Right atrium auricular region (tissue), 2 donors: ENCODE measurements around the gene NFATC2. TPM values are rescaled to one million over a fixed set of nuclear protein-coding genes. Genes with fewer than 3 reads are reported as not detected.

Source experiments
- DNase-seq: peaks from one replicate; pipeline ENCODE4 v3.0.0-alpha.2; 2019; ENCODE audit warnings: low spot score
- H3K27ac ChIP-seq, 2 donors: fragments of 200-600 bp; sonication (generic); 1 replicate in 1 of 2; 2 replicates in 1 of 2; pipeline ENCODE4 v1.5.1; 2016 to 2019
- H3K27me3 ChIP-seq, 2 donors: fragments of 200-600 bp; sonication (generic); one replicate each; pipeline versions ENCODE4 v1.5.1 to v1.6.0; 2017 to 2019
- H3K36me3 ChIP-seq: fragments of 200-600 bp; sonication (generic); one replicate; pipeline ENCODE4 v1.5.1; 2016
- H3K4me1 ChIP-seq, 2 donors: fragments of 200-600 bp; sonication (generic); one replicate each; pipeline versions ENCODE4 v1.5.1 to v1.6.0; 2017 to 2019
- H3K4me3 ChIP-seq, 2 donors: fragments of 200-600 bp; sonication (generic); 1 replicate in 1 of 2; 2 replicates in 1 of 2; pipeline ENCODE4 v1.5.1; 2017 to 2019; ENCODE audit warnings: mild to moderate bottlenecking in 1 of 2, moderate library complexity in 1 of 2
- H3K9me3 ChIP-seq, 2 donors: fragments of 200-600 bp; sonication (generic); one replicate each; pipeline ENCODE4 v1.5.1; 2019
- total RNA-seq, 2 donors: library from RNA; depleted of rRNA; stranded (reverse); fragments of >200 nt; gene quantifications; one replicate each; pipeline ENCODE4 v1.1.0, GENCODE V29; 2016
- TF ChIP-seq, protein P1 (sequence below), 2 donors: fragments of 200-600 bp; sonication (generic); IDR thresholded peaks; one replicate each; pipeline ENCODE4 v1.5.1; 2019; ENCODE audit warnings: antibody characterized with exemption in 2 of 2

The NFATC2 gene
- total RNA-seq, 2 donors from 2014 or later = 8.6 to 12.5 TPM

GRCh38 chr20:51511861-51512619 is 30.5 kb downstream of the NFATC2 start:
- Histone ChIP-seq H3K36me3 (peaks cover 7% of the 10 kb centered on the region), H3K4me1 (peaks cover 0 to 31% of the 10 kb centered on the region in 2 donors), H3K9me3 (no peaks in the 10 kb centered on the region), H3K4me3 (no peak overlapping the region), H3K27ac (peak overlapping the region in 1 of 2 donors; percentile 19), H3K27me3 (no peaks in the 10 kb centered on the region)
- TF ChIP-seq, protein P1, sequence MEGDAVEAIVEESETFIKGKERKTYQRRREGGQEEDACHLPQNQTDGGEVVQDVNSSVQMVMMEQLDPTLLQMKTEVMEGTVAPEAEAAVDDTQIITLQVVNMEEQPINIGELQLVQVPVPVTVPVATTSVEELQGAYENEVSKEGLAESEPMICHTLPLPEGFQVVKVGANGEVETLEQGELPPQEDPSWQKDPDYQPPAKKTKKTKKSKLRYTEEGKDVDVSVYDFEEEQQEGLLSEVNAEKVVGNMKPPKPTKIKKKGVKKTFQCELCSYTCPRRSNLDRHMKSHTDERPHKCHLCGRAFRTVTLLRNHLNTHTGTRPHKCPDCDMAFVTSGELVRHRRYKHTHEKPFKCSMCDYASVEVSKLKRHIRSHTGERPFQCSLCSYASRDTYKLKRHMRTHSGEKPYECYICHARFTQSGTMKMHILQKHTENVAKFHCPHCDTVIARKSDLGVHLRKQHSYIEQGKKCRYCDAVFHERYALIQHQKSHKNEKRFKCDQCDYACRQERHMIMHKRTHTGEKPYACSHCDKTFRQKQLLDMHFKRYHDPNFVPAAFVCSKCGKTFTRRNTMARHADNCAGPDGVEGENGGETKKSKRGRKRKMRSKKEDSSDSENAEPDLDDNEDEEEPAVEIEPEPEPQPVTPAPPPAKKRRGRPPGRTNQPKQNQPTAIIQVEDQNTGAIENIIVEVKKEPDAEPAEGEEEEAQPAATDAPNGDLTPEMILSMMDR (IDR thresholded peaks at IDR 0.05) = no peak
- DNase-seq = no peak

- peaks cover 0 to 37% of the 10 kb centered on the region in 2 donors for H3K4me1 ChIP-seq
- no peak overlapping the region for H3K4me3 ChIP-seq
- DNase-seq = no peak
- H3K27ac ChIP-seq = no peak overlapping the region
- H3K27me3 ChIP-seq = no peaks in the 10 kb centered on the region
- TF ChIP-seq, protein P1 (IDR thresholded peaks at IDR 0.05) = no peak
- no peaks in the 10 kb centered on the region for H3K9me3 ChIP-seq
- no peaks in the 10 kb centered on the region for H3K36me3 ChIP-seq
Observed at GRCh38 chr20:51510936-51511605, 31.4 kb downstream of the NFATC2 start.

DNA sequence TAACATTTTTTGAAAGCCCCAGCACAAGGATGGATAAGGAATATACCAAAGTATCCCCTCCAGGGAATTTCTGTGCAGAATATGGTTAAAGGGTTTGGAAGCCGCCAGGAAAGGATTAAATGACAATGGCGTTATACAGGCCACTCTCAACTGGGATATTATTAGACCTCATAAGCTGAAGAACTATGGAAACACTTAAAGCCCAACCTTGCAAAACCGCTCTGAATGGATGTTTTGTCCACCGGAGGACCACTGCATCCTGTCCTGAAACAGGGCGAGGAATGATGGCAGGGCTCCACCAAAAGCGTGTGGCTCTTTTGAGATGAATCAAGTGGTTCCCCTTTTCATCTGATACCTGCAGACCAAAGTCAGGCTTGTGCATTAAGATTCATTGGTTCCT is 32.4 kb downstream of the NFATC2 start:
- no peak overlapping the region for H3K27ac ChIP-seq
- H3K4me3 ChIP-seq = no peak overlapping the region
- no peaks in the 10 kb centered on the region for H3K27me3 ChIP-seq
- peaks cover 0 to 37% of the 10 kb centered on the region in 2 donors for H3K4me1 ChIP-seq
- no peak for DNase-seq
- H3K36me3 ChIP-seq = no peaks in the 10 kb centered on the region
- TF ChIP-seq, protein P1 (IDR thresholded peaks at IDR 0.05) = no peak
- no peaks in the 10 kb centered on the region for H3K9me3 ChIP-seq

- no peak for DNase-seq
- no peak overlapping the region for H3K4me3 ChIP-seq
- peaks cover 0 to 37% of the 10 kb centered on the region in 2 donors for H3K4me1 ChIP-seq
- no peaks in the 10 kb centered on the region for H3K36me3 ChIP-seq
- H3K27ac ChIP-seq = no peak overlapping the region
- no peaks in the 10 kb centered on the region for H3K27me3 ChIP-seq
- H3K9me3 ChIP-seq = no peaks in the 10 kb centered on the region
- TF ChIP-seq, protein P1 (IDR thresholded peaks at IDR 0.05) = no peak
Observed at GRCh38 chr20:51509208-51509607, 33.3 kb downstream of the NFATC2 start.

DNA sequence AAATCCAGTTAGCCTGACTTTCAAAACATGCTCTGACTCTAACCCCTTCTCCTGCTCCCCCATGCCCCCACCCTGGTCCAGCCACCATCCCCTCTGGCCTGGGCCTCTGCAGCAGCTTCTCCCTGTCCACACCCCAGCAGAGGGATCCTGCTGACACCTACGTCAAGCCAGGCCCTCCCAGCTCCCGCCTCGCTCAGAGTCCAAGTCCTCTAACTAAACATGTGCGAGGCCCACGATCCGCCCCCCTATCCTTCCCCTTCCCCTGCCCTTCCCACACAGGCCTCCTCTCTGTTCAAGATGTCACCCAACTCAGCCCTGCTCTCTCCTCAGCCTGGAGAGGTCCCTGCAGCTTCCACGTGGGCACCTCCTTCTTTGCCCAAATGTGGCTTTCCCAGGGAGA is 33.7 kb downstream of the NFATC2 start:
- H3K27me3 ChIP-seq = no peaks in the 10 kb centered on the region
- no peak for DNase-seq
- H3K4me1 ChIP-seq = peaks cover 0 to 37% of the 10 kb centered on the region in 2 donors
- H3K27ac ChIP-seq = no peak overlapping the region
- TF ChIP-seq, protein P1 (IDR thresholded peaks at IDR 0.05) = no peak
- no peaks in the 10 kb centered on the region for H3K36me3 ChIP-seq
- no peak overlapping the region for H3K4me3 ChIP-seq
- H3K9me3 ChIP-seq = no peaks in the 10 kb centered on the region
